Measurements from ENCODE around the gene BTG4.

Gene BTG4

DNA sequence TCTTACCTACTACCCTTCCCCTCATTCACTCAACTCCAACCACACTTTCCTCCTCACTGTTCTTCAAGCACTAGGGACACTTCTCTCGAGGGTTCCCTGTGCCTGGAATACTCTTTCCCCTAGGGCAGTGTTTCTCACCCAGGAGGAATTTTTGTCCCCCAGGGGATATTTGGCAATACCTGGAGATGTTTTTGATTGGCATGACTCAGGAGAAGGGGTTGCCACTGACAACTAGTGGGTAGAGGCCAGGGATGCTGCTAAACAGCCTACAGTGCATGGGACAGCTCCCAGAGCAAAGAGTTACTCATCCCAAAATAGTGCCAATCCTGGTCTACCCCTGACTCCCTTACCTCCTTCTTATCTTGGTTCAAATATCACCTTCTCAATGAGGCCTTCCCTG, 40.0 kb downstream of the BTG4 start:
- no peak overlapping the region for H3K4me3 ChIP-seq (ENCODE audit: low read depth in 1 of 2, low read length in 1 of 2)
- H3K36me3 ChIP-seq, result no peaks in the 10 kb centered on the region
- no peak overlapping the region for H3K27ac ChIP-seq
- H3K9me3 ChIP-seq, result no peaks in the 10 kb centered on the region
- TF ChIP-seq, protein P1, sequence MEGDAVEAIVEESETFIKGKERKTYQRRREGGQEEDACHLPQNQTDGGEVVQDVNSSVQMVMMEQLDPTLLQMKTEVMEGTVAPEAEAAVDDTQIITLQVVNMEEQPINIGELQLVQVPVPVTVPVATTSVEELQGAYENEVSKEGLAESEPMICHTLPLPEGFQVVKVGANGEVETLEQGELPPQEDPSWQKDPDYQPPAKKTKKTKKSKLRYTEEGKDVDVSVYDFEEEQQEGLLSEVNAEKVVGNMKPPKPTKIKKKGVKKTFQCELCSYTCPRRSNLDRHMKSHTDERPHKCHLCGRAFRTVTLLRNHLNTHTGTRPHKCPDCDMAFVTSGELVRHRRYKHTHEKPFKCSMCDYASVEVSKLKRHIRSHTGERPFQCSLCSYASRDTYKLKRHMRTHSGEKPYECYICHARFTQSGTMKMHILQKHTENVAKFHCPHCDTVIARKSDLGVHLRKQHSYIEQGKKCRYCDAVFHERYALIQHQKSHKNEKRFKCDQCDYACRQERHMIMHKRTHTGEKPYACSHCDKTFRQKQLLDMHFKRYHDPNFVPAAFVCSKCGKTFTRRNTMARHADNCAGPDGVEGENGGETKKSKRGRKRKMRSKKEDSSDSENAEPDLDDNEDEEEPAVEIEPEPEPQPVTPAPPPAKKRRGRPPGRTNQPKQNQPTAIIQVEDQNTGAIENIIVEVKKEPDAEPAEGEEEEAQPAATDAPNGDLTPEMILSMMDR (IDR thresholded peaks at IDR 0.05), result no peak
- H3K4me1 ChIP-seq (ENCODE audit: control insufficient read depth in 1 of 2, insufficient read depth in 1 of 2, low read depth in 1 of 2, low read length in 1 of 2), result peaks cover 9 to 21% of the 10 kb centered on the region in 2 experiments
- H3K27me3 ChIP-seq, result no peaks in the 10 kb centered on the region

- TF ChIP-seq, protein P1 (IDR thresholded peaks at IDR 0.05), result no peak
- Histone ChIP-seq H3K4me1 (ENCODE audit: control insufficient read depth in 1 of 2, insufficient read depth in 1 of 2, low read depth in 1 of 2, low read length in 1 of 2) (peaks cover 9 to 21% of the 10 kb centered on the region in 2 experiments), H3K27me3 (no peaks in the 10 kb centered on the region), H3K4me3 (ENCODE audit: low read depth in 1 of 2, low read length in 1 of 2) (no peak overlapping the region), H3K36me3 (no peaks in the 10 kb centered on the region), H3K9me3 (no peaks in the 10 kb centered on the region), H3K27ac (no peak overlapping the region)
These were observed 43.0 kb downstream of the BTG4 start for GRCh38 chr11:111469200-111469599.

DNA sequence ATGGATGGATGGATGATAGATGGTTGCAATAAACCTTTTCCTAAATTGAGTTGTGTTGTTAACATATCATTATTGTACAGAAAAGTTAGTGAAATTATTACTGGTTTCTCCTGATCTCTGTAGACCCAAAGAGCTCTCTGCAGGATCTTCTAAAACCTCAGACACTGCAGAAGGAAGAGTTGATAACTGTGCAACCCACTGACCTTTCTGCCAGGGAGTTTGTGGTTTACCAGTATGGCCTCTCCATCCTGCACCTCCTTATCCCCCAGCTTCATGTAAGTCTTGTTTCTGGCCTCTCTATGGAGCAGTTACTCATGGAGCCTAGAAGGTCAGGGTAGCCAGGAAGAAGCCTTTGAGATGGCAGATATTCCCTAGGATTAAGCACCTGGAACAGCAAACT, 45.6 kb downstream of the BTG4 start:
- peaks cover 2% of the 10 kb centered on the region for H3K27me3 ChIP-seq
- H3K27ac ChIP-seq, result no peak overlapping the region
- peaks cover 9 to 21% of the 10 kb centered on the region in 2 experiments for H3K4me1 ChIP-seq (ENCODE audit: control insufficient read depth in 1 of 2, insufficient read depth in 1 of 2, low read depth in 1 of 2, low read length in 1 of 2)
- no peaks in the 10 kb centered on the region for H3K9me3 ChIP-seq
- H3K36me3 ChIP-seq, result no peaks in the 10 kb centered on the region
- TF ChIP-seq, protein P1 (IDR thresholded peaks at IDR 0.05), result no peak
- H3K4me3 ChIP-seq (ENCODE audit: low read depth in 1 of 2, low read length in 1 of 2), result no peak overlapping the region

DNA sequence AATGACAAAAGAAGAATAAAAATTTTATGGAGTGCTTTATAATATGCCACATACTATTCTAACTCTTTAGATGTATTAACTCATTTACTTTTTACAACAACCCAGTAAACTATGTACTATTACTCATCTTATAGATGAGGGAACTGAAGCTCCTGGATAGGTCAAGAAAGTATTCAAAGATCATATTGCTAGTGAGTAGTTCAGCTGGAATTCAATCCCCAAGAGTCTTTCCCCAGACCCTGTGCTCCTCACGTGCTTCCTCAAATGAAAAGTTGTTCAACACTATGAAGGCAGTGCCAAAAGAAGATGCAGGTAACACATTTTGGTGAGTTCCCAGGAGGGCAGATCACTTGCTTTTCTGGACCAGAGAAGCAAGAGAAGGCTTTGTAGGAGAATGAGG, 46.8 kb downstream of the BTG4 start:
- H3K27me3 ChIP-seq, result peaks cover 14% of the 10 kb centered on the region
- no peak overlapping the region for H3K27ac ChIP-seq
- peaks cover 9 to 21% of the 10 kb centered on the region in 2 experiments for H3K4me1 ChIP-seq (ENCODE audit: control insufficient read depth in 1 of 2, insufficient read depth in 1 of 2, low read depth in 1 of 2, low read length in 1 of 2)
- H3K4me3 ChIP-seq (ENCODE audit: low read depth in 1 of 2, low read length in 1 of 2), result no peak overlapping the region
- H3K9me3 ChIP-seq, result no peaks in the 10 kb centered on the region
- H3K36me3 ChIP-seq, result no peaks in the 10 kb centered on the region
- TF ChIP-seq, protein P1 (IDR thresholded peaks at IDR 0.05), result no peak

DNA sequence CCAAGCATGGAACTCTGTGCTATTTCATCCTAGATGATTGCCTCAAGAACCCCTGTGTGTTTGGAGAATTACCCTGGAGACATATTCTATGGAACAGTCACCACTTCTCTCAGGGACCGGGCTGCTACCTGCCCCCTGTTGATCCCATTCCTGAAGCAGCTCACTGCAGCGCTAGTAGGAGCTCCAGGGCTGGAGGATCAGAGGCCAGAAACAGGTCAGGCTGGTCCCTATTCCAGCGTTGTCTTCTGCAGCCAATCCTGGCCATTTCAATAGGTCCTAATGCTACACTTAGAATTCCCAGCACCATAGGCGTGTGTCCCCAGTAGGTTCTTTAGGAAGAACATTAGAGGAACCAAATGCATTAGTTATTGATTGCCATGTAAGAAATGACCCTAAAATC, 48.9 kb downstream of the BTG4 start:
- Histone ChIP-seq H3K4me3 (ENCODE audit: low read depth in 1 of 2, low read length in 1 of 2) (no peak overlapping the region), H3K27me3 (peaks cover 25% of the 10 kb centered on the region), H3K9me3 (no peaks in the 10 kb centered on the region), H3K27ac (no peak overlapping the region), H3K36me3 (no peaks in the 10 kb centered on the region), H3K4me1 (ENCODE audit: control insufficient read depth in 1 of 2, insufficient read depth in 1 of 2, low read depth in 1 of 2, low read length in 1 of 2) (no peaks in the 10 kb centered on the region)
- TF ChIP-seq, protein P1 (IDR thresholded peaks at IDR 0.05), result no peak

GRCh38 chr11:111462329-111462728, 49.9 kb downstream of the BTG4 start:
- TF ChIP-seq, protein P1 (IDR thresholded peaks at IDR 0.05), result no peak
- H3K4me1 ChIP-seq (ENCODE audit: control insufficient read depth in 1 of 2, insufficient read depth in 1 of 2, low read depth in 1 of 2, low read length in 1 of 2), result no peaks in the 10 kb centered on the region
- H3K9me3 ChIP-seq, result no peaks in the 10 kb centered on the region
- H3K4me3 ChIP-seq (ENCODE audit: low read depth in 1 of 2, low read length in 1 of 2), result no peak overlapping the region
- H3K36me3 ChIP-seq, result no peaks in the 10 kb centered on the region
- peaks cover 25% of the 10 kb centered on the region for H3K27me3 ChIP-seq
- H3K27ac ChIP-seq, result no peak overlapping the region

Data from neutrophil (primary cell).